Parathyroid adenoma (tissue), 2 donors: ENCODE data around the gene KIRREL3.

Experiments used
- H2AFZ ChIP-seq: fragments of 300-600 bp; sonication (generic); one replicate; pipeline ENCODE4 v1.7.0; 2017; ENCODE audit warnings: antibody characterized with exemption, mild to moderate bottlenecking
- H3K27ac ChIP-seq: fragments of 300-600 bp; sonication (generic); one replicate; pipeline ENCODE4 v1.7.0; 2017
- H3K27me3 ChIP-seq: fragments of 300-600 bp; sonication (generic); one replicate; pipeline ENCODE4 v1.7.0; 2017; ENCODE audit warnings: low read length; ENCODE audit not compliant: control insufficient read depth, insufficient read depth
- H3K36me3 ChIP-seq: fragments of 300-600 bp; sonication (generic); one replicate; pipeline ENCODE4 v1.7.0; 2017; ENCODE audit warnings: low read length; ENCODE audit not compliant: control insufficient read depth, insufficient read depth
- H3K4me1 ChIP-seq: fragments of 300-600 bp; sonication (generic); one replicate; pipeline ENCODE4 v1.7.0; 2017; ENCODE audit warnings: control low read depth
- H3K4me2 ChIP-seq: fragments of 300-600 bp; sonication (generic); one replicate; pipeline ENCODE4 v1.7.0; 2017; ENCODE audit warnings: low read length
- H3K4me3 ChIP-seq: fragments of 300-600 bp; sonication (generic); one replicate; pipeline ENCODE4 v1.7.0; 2017; ENCODE audit warnings: low read depth, low read length
- H3K79me2 ChIP-seq: fragments of 300-600 bp; sonication (generic); one replicate; pipeline ENCODE4 v1.7.0; 2017; ENCODE audit warnings: control low read depth
- H3K9ac ChIP-seq: fragments of 300-600 bp; sonication (generic); one replicate; pipeline ENCODE4 v1.7.0; 2017; ENCODE audit warnings: mild to moderate bottlenecking
- H3K9me3 ChIP-seq: fragments of 300-600 bp; sonication (generic); one replicate; pipeline ENCODE4 v1.7.0; 2017; ENCODE audit warnings: low read length; ENCODE audit not compliant: control insufficient read depth
- TF ChIP-seq, protein P1 (sequence below): fragments of 300-600 bp; sonication (generic); IDR thresholded peaks from one replicate; pipeline ENCODE4 v1.7.0; 2017; ENCODE audit warnings: antibody characterized with exemption, mild to moderate bottlenecking
- donor health status: primary hyperparathyroidism.

Gene KIRREL3

DNA sequence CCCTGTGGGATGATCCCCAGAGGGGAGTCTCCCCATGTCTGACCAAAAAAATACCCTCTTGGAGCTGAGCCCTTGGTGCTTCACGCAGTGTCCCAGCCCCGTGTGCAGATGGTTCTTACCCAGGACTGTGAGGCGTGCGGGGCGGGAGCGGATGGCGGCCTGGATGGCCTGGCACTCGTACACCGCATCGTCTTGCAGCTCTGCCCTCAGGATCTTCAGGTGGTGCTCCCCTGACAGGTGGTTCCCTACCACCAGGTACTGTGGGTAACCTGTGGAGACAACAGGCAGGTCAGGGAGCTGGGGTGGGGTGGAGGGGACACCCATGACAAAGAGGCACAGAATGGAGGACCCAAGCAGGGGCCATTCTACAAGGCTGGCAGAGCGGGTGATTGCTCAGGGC, 479.4 kb downstream of the KIRREL3 start:
- H3K27me3 ChIP-seq: no peaks in the 10 kb centered on the region
- H3K4me3 ChIP-seq: no peak overlapping the region
- no peaks in the 10 kb centered on the region for H3K79me2 ChIP-seq
- H3K4me2 ChIP-seq: no peak overlapping the region
- TF ChIP-seq, protein P1, sequence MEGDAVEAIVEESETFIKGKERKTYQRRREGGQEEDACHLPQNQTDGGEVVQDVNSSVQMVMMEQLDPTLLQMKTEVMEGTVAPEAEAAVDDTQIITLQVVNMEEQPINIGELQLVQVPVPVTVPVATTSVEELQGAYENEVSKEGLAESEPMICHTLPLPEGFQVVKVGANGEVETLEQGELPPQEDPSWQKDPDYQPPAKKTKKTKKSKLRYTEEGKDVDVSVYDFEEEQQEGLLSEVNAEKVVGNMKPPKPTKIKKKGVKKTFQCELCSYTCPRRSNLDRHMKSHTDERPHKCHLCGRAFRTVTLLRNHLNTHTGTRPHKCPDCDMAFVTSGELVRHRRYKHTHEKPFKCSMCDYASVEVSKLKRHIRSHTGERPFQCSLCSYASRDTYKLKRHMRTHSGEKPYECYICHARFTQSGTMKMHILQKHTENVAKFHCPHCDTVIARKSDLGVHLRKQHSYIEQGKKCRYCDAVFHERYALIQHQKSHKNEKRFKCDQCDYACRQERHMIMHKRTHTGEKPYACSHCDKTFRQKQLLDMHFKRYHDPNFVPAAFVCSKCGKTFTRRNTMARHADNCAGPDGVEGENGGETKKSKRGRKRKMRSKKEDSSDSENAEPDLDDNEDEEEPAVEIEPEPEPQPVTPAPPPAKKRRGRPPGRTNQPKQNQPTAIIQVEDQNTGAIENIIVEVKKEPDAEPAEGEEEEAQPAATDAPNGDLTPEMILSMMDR: no peak
- H2AFZ ChIP-seq: no peak overlapping the region
- no peaks in the 10 kb centered on the region for H3K4me1 ChIP-seq
- H3K27ac ChIP-seq: no peak overlapping the region
- no peaks in the 10 kb centered on the region for H3K36me3 ChIP-seq
- no peaks in the 10 kb centered on the region for H3K9me3 ChIP-seq
- no peak overlapping the region for H3K9ac ChIP-seq

DNA sequence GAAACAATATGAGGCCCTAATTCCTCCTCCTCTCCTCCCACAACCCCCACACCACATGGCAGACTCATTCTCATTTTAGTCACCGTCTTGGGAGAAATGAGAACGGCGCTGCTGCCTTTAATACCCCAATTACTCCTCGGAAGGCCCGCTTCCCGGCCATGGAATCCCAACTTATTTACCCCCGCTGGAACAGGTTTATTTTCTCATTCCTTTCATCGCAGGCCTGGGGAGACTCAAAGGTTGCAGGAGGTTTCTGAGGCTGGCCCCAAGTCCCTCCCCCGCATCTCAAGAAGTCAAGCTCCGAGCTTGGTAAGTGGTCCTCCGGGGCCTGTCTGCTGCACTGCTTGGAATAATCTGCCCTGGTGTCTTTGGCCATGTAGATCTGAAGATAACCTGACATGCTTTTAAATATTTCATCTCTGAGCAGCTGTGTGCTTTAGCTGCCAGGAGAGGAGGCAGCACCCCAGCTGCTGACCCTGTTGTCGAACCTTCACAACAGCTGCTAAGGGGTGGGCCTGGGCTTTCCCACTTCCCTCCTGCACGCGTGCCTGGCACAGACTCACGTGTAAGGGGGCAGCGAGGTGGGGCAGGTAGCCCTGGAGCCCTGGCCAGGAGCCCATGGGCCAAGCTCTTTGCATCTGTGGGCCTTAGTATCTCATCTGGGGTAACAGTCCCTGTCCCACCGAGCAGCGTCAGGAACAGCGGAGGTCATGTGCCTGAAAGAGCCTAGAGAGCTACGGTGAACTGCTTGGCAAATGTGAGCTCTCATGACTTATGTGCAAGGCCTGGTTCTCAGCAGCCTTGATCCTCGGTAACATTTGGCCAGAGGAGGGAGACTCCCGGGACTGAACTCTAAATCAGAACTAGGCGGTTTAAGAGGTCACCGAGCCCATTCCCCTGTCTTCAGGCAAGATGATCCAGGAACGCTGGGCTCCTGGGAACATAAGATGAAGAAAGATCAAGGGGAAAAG, 480.5 kb downstream of the KIRREL3 start:
- Histone ChIP-seq H3K9me3 (no peaks in the 10 kb centered on the region), H3K4me1 (no peaks in the 10 kb centered on the region), H3K4me3 (no peak overlapping the region), H3K4me2 (no peak overlapping the region), H3K27me3 (no peaks in the 10 kb centered on the region), H3K36me3 (no peaks in the 10 kb centered on the region), H3K9ac (no peak overlapping the region), H3K79me2 (no peaks in the 10 kb centered on the region), H2AFZ (no peak overlapping the region), H3K27ac (no peak overlapping the region)
- TF ChIP-seq, protein P1: no peak

GRCh38 chr11:126518972-126519690, 481.4 kb downstream of the KIRREL3 start:
- H3K27ac ChIP-seq: no peak overlapping the region
- H3K79me2 ChIP-seq: no peaks in the 10 kb centered on the region

DNA sequence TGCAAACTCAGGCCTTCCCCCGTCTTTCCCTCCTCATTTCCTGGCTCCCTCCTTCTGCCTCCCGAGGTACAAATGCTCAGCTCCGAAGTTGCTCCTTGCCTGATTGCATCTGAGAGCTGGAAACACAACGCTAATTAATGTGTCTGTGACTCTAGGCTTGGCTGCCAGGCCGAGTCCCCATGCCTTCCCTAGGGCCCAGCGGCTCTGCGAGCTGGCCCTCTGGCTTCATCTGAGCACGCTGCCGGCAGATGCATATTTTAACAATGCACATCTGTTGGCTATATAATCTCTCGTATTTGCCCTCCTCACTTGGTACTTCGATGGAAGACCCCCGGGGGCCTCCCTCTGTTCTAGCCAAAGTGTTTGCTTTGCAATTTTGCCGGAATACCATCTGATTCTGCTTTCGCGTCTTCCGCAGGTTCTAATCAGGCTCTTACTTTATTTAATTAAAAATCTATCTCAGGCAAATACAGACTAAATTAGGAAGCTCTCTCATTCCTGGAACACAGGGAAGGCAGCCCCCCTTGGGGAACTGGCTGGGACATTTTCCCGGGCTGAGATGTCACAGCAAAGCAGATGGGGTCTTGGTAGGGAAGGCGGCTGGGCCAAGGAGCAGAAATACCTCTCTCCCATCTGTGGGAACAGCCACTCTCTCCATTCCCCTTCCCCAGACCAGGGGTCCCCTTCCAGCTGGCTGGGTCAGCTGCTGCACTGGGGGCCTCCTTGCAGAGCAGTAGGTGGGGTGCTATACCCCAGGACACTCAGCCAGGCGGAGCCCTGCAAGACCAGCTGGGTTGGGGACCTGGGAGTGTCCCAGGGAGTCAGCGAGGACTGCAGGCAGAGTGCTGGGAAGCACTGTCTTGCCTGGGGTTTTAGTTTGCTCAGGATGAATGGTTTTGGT, 482.2 kb downstream of the KIRREL3 start:
- Histone ChIP-seq H3K4me2 (no peak overlapping the region), H3K27me3 (no peaks in the 10 kb centered on the region), H3K36me3 (no peaks in the 10 kb centered on the region), H3K27ac (no peak overlapping the region), H2AFZ (no peak overlapping the region), H3K79me2 (no peaks in the 10 kb centered on the region), H3K9me3 (no peaks in the 10 kb centered on the region), H3K4me1 (no peaks in the 10 kb centered on the region), H3K9ac (no peak overlapping the region), H3K4me3 (no peak overlapping the region)
- TF ChIP-seq, protein P1: no peak

More at GRCh38 chr11:126518972-126519690, 481.4 kb downstream of the KIRREL3 start:
- H3K4me2 ChIP-seq: no peak overlapping the region
- no peak overlapping the region for H3K9ac ChIP-seq
- no peaks in the 10 kb centered on the region for H3K36me3 ChIP-seq
- TF ChIP-seq, protein P1: no peak
- no peak overlapping the region for H2AFZ ChIP-seq
- no peak overlapping the region for H3K4me3 ChIP-seq
- no peaks in the 10 kb centered on the region for H3K27me3 ChIP-seq
- no peaks in the 10 kb centered on the region for H3K4me1 ChIP-seq
- H3K9me3 ChIP-seq: no peaks in the 10 kb centered on the region
